Globus pallidus (tissue), 1 donor: ENCODE measurements around the gene EML4.

Experiments used
- DNase-seq: peaks from one replicate; pipeline ENCODE4 v3.0.0-alpha.2; 2015; ENCODE audit warnings: low spot score

Gene EML4

DNA sequence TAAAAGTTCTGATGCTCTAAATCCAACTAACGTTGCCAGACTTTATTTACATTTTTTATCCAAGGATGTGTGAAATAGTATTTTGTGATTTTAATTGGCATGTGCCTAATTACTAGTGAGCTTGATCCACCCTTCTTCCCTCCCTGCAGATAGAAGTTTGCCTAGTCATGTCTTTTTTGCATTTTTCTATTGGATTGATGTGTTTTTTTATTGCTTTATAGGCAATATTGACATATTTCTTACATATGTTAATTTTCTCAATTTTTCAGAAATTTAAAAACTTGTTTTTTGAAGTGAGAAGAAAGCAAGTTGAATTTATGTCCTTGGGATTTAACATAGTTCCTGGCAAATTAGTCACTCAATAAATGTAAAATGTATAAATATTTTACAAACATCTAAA is 56.4 kb downstream of the EML4 start:
- DNase-seq: no peak

DNA sequence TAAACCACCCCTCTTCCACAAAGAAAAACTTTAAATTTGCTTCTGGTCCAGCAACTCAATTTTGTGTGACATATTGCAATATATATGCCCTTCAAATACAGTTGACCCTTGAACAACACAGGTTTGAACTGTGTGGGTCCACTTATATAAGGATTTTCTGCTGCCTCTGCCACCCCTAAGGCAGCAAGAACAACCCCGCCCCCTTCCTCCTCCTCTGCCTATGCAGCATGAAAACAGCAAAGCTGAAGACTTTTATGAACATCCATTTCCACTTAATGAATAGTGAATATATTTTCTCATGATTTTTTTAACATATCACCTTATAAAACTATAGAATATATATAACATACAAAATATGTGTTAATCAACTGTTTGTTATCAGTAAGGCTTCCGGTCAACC is 58.3 kb downstream of the EML4 start:
- DNase-seq: no peak

DNA sequence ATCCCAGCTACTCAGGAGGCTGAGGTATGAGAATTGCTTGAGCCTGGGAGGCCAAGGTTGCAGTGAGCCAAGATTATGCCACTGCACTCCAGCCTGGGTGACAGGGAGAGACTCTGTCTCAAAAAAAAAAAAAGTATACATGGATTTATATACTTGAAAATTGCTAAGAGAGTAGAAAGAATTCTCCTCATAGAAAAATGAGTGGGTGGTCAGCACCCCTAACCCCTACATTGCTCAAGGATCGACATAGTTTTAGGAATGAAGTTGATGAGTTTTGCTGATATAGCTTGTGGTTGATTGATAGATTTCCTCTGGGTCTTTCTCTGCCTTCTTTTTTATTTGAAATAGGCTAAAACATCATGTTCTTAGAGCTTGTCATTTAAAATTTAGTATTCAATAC is 58.9 kb downstream of the EML4 start:
- DNase-seq: no peak

DNA sequence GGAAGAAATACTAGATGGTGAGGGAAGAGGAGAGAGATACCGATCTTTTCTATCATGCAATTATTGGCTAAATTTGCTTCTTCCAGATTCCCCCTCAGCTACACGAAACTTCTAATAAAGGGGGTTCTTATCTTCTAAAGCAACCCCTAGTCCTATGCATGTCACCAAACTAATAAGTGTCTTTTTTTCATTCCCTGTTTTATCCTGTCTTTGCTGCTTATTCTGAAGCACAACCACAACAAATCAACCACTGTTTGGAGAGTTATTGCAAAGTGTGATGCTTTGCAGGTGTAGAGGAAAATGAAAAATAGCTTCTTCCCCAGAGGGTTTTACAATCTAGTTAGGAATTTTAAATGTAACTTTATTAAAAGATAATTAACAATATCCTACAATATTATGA is 60.8 kb downstream of the EML4 start:
- no peak for DNase-seq

DNA sequence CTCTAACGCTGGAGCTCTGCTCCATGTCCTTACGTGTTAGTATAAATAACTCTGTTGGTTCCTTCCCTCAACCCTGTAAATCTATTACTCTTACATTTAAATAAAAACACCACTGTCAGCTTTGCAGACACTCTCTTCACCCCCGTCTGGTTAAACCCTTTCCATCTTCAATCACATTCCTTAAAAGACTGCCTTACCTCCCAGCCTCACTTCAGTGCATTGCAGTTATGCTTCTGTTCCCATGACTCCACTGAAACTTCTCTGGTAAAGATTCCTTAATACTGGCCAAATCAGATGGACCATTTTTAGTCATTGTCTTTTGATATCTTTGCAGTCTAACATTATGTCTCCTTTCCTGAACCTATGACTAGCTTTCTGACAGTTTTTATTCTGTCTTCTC is 61.7 kb downstream of the EML4 start:
- DNase-seq: no peak

DNA sequence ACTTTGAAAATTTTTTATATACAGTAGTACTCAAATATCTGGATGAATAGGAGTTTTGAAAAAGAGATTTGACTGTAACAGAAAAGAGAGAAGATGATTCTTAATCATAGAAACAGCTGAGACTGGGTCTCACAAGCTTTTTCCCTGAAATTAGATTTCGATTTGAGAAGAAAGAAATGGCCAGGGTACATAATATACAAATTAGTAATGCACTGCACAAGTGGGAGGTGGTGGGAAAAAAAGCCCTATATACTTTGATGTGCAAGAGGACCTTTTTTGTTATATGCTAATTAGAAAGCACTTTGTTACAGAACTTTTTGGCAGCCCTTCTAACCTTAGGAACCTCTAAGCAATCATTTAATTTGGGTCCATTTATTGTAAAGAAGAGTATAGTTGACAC is 62.9 kb downstream of the EML4 start:
- DNase-seq: no peak

DNA sequence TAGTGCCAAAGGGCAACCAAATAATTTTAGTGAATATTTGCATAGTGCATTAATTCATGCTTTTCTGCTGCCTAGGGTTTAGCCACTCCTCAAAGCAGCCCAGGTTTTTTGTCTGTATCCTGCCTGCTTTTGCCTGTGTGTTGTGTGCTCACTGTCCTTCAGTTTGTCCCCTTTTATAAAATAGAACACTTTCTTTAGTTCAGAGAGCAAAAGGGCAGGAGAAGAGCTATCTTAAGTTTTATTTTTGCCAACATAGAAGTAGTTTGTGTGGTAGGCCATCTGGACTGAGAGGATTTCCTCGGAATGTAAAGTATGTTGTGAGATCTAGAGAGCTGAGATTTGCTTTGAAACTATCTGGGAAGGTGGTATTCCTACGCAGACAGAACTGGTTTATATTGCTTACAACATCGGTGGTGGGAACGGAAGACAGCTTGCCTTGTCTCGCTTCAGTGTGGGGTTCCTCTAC is 64.9 kb downstream of the EML4 start:
- DNase-seq: no peak

DNA sequence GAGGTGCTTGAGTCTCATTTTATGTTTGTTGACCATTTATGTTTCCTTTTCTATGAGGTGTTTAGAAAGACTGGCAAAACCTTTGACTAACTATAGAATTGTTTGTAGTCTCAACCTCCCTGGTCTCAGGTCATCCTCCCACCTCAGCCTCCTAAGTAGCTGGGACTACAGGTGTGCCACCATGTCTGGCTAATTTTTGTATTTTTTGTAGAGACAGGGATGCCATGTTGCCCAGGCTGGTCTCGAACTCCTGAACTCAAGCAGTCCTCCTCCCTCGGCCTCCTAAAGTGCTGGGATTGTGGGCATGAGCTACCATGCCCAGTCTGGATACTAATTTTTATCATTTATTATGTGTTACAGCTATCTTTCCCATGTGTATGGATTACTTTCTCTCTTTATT is 67.8 kb downstream of the EML4 start:
- no peak for DNase-seq

DNA sequence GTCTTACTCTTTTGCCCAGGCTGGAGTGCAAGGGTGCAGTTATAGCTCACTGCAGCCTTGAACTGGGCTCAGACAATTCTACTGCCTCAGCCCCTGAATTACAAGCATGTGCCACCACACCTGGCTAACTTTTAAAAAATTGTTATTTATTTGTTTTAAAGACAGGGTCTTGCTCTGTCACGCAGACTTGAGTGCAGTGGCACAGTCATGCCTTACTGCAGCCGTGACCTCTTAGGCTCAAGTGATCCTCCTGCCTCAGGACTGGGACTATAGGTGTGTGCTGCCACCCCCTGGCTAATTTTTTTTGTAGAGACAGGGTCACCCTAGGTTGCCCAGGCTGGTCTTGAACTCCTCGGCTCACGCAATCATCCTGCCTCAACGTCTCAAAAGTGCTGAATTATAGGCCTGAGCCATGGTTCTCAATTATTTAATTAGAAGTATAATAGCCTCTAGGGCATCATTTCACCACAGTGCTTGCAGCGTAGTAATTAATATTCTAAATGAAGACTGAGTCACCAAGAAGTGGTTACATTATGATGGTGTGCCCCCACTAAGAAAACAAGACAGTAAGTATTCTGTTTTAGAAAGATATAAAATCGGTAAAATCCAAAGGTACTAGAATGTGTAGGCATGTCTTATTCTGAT is 69.6 kb downstream of the EML4 start:
- peak; percentile 29 for DNase-seq

DNA sequence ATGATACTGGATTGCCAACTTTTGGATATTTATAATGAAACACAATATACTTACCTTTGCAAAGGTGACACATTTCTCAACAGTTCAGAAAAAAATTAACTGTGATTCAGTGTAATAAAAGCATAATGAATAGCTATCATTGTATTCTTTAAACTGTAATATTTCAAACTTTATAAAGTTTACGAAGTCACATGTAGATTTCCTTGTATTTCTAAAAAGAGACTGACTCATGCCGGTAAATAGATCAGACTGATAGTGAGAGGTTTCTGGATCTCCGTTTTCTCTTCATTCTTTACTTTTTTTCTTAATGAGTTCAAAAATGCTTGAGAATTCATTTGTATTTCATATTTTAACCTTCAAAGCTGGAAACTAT is 70.1 kb downstream of the EML4 start:
- no peak for DNase-seq

DNA sequence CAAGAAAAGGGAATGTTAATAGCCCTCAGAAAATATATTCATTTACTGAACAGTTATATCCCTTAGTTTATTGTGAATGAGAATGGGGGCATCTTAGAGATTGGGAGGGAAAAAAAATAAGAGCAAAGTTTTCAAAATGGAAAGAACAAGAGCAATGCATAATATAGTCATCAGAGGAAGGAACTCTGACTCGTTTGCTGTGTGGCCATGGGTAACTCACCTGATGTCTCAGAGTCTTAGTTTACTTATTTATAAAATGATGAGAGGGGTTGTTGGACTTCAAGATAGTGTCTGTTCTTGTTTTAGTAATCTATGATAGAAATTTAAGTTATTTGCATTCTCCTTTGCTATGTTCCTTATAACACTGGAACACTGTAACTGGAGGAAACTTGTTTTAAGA is 70.7 kb downstream of the EML4 start:
- DNase-seq: no peak

DNA sequence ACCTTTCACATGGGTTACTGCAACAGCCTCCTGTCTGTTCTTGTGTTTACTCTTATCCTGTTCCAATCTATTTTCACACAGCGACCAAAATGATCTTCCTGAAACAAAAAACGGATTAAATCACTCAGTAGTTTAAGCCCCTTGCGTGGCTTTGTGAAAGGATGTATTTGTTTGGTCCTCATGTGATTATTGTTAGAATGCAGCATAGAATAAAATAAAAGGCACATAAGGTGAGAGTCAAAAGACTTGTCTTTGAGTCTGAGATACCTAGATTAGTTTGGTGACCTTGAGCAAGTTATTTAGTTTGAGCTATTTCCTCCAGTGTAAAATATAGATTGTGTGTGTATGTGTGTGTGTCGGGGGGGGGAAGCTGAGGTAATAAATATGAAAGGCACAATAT is 72.4 kb downstream of the EML4 start:
- DNase-seq: no peak

DNA sequence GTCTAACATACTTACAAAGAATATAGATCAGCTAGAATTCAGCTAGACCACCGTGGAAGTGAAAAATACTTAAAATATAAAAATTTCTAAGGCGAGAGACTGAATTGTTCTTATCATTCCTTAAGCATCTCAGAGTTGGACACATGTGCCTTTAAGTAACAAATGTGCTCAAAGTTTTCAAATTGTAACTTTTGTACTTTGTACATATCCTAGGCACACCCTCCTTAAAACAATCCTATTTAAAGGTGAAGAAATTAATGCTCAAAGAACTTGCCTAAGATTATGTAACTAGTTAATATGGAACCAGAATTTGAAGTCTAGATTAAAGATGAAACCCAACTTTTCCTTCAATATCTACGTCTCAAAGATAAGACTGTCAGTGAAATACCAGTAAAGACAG is 74.1 kb downstream of the EML4 start:
- no peak for DNase-seq

DNA sequence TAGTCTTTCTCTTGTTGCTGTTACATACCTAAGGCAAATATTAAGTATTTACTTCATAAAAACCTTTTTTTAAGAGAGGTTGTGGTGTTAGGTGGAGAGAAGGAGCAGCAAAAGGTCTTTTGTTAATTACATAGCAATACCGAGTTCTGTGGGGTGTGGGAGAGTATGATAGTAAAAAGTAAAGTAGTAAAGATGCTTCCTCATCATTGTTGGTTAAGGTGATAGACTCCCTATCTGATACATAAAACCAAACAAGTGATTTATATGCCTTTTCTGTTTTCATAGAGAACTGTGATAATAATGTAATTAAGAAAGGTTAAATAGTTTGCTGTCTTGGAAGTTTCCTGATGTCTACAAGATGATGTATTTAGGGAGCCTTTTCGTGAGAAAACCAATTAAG is 75.4 kb downstream of the EML4 start:
- DNase-seq: no peak

DNA sequence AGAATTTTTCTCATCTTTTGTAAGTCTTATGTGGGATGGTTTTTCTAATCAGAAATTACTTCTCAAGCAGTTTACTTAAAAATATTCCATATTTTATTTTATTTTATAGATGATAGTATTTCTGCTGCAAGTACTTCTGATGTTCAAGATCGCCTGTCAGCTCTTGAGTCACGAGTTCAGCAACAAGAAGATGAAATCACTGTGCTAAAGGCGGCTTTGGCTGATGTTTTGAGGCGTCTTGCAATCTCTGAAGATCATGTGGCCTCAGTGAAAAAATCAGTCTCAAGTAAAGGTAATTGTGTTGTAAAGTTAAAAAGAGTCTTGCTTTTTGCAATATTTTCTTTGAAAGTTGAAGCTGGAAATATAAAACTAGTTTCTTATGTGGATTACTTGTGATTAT is 76.2 kb downstream of the EML4 start:
- no peak for DNase-seq

DNA sequence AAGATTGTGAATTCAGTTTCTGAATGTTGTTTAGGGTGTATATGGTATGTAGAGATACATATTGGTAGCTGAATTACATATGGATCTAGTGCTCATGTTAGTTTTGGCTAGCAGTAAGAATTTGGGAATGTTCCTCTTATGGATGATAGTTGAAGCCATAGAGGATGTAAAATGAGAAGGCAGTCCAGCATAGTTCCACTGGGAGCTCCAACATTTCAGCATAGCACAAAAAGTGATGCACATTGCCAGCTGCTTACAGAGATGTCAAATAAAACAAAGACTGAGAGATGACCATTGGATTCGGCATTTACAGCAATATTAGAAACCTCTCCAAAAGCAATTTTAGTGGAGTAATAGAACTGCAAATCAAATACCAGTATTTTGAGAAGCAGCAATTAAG is 77.4 kb downstream of the EML4 start:
- no peak for DNase-seq

DNA sequence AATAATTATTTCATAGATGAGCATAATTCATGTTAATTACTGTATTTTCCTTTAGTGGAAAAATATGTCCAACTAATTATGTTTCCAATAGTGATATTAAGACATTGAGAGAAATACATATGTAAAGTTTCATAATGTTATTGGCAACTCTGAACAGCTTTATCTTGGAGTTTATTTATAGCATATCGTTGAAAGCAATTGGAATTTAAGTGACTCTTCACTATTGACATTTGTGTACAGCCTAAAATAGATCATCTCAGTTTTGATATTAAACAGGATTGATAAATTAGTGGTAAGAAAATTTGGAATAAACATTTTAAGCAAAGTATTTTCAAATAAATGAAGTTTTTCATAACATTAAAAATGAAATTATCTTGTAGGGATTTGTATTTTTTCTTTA is 79.7 kb downstream of the EML4 start:
- no peak for DNase-seq

DNA sequence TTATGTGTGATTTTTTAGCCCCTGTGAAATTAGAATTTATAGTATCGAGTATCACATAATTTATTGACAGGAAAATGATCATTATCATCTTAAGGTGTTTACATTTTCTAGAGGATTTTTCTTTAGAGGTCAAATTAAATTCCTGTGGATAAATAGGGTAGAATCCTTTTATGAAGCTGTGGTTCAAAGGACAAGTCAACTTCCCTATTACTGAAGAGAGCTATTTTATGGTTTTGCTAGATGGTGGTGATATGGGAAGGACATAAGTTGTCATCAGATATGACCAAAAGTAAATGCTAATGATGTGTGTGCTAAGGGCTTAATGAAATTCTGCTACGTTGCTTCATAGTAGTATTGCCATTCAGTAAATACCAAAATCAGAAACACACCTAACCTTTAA is 80.1 kb downstream of the EML4 start:
- no peak for DNase-seq

DNA sequence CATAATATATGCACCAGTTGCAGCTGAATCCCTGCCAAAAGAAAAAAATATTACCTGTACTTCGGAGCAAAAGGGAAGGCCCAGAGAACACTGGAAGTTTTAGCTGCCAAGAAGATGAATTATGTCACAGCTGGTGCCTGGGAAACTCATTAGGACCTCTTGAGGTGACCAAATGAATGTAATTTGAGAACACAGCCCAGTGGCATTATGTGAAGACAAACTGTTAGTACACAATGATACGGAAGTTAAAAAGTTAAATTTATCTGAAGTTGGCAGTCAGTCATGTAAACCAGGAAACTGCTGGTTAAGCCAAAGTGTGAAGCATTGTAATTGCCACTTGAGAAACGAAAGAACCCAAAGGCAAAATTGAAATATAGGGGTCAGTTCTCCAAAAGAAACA is 80.7 kb downstream of the EML4 start:
- no peak for DNase-seq

DNA sequence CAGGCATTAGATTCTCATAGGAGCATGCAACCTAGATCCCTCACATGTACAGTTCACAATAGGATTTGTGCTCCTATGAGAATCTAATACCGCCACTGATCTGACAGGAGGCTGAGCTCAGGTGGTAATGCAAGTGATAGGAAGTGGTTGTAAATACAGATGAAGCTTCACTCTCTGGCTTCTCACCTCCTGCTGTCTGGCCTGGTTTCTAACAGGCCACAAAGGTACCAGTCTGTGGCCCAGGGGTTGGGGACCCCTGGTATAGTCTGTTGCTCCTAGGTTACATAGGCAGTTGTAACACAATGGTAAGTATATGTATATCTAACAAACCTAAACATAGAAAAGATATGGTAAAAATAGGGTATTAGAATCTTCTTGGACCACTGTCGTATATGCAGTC is 81.8 kb downstream of the EML4 start:
- no peak for DNase-seq

DNA sequence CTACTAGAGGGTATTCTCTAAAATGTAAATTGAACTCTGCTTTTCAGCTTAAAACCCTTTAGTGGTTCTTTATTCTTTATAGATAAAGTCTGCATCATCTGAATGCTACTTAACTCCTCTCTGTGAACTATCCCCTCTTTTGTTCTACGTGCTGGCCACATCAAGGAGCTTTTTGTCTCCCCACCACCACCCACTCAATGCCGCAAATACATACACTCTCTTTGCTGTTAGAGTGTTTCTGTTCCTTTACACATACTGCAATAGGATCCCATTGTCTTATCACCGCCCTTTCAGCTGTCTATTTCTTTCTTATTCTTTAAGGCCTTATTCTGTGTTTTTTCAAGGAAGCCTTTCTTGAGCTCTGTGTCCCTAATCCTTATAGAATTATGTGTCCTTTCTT is 83.3 kb downstream of the EML4 start:
- DNase-seq: no peak

DNA sequence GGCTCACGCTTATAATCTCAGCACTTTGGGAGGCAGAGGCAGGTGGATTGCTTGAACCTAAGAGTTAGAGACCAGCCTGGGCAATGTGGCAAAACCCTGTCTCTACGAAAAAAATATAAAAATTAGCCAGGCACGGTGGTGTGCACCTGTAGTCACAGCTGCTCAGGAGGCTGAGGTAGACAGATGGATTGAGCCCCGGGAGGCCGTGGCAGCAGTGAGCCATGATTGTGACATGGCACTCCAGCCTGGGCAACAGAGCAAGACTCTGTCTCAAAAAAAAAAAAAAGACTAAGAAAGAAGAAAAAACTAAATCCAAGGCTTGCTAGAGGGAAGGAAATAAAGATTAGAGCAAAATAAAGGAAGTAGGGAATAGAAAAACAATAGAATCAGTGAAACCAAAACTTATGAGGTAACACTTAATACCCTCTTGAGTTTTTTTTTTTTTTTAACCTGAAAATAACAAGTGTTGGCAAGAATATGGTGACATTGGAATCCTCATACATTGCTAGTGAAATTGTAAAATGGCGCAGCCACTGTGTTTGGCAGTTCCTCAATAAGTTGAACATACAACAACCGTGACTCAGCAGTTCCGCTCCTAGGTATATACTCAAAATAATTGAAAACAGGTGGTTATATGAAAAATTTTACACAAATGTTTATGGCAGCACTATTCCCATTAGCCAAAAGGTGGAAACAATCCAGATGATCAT is 85.2 kb downstream of the EML4 start:
- no peak for DNase-seq

DNA sequence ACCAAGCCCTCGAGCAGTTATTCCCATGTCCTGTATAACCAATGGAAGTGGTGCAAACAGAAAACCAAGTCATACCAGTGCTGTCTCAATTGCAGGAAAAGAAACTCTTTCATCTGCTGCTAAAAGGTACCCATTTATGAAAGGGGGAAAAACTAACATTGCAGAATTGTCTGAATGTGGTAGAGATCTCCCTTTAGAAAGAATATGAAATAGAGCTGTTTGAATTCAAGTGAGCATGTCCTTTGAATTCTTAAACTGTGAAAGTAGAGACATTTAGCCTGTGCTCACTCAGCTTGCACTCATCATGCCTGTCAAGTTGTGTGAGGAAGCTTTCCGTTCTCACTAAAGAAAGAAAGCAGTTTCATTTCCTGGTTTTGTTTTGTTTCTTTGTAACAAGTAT is 87.4 kb downstream of the EML4 start:
- DNase-seq: peak; percentile 5

DNA sequence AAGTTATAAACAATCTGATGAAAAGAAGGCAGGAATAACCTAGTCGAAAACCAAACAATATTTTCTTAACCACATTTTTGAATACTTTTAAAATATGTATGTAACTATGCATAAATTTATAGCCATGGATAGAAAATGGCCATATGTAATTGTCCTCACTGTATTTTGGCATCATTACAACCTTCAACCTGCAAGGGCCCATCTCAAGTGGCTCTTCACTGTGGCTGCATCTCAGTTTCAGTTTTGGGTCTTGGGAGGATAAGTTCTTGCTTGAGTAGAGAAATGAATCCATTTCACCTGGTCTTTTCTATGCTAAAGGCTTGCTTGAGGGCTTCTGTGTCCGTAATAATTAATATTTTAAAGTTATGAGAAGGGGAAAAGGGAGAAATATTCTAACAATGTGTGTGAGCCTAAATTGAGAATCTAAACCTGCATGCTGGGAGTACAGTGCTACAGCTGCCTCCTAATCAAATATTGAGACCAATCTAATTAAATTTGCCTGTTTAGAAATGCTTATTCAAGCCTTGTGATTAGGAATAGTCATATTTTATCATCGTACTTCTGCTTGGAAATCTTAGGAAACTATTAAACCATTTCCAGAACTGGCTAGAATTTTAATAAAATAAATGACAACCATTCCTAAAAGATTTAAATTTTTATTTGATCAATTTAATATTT is 92.5 kb downstream of the EML4 start:
- DNase-seq: no peak
